Astrocyte of the spinal cord (primary cell): Measurements from ENCODE around the gene TMPRSS2.

Source experiments
- DNase-seq: peaks from one replicate; pipeline ENCODE4 v3.0.0; 2011; ENCODE audit warnings: low read depth, low spot score
- H3K4me3 ChIP-seq: 2 replicates; pipeline ENCODE4 v1.5.1; 2011; ENCODE audit warnings: low read depth, mild to moderate bottlenecking, low read length, moderate library complexity
- in situ Hi-C: cut with HindIII; loops from 2 replicates; pipeline ENCODE4 v1.10.0; 2017; ENCODE audit warnings: low sequenced_read_pairs
- TF ChIP-seq, protein P1 (sequence below): IDR thresholded peaks from 2 replicates; pipeline ENCODE4 v1.5.1; 2012; ENCODE audit warnings: low read depth, mild to moderate bottlenecking, low read length, inconsistent platforms

Gene TMPRSS2

DNA sequence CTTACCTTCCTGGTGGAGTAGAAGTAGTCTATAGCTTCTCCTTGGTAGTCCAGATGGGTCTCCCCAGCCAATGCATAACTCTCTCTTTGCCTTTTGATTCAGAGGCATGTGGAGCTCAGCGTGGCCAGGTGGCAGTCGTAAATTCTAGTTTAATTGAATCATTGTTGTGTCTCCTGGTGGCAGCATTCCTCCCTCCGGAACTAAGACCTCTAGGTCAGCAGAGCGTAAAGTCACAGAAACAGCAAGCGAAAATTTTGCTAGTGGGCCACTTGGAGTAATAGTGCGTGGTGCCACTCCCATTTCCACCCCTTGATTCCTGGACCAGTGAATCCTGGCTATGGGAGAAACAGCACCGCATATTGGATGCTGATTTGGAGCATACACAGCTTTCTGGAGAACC lies 3.9 kb upstream of the TMPRSS2 start:
- TF ChIP-seq, protein P1, sequence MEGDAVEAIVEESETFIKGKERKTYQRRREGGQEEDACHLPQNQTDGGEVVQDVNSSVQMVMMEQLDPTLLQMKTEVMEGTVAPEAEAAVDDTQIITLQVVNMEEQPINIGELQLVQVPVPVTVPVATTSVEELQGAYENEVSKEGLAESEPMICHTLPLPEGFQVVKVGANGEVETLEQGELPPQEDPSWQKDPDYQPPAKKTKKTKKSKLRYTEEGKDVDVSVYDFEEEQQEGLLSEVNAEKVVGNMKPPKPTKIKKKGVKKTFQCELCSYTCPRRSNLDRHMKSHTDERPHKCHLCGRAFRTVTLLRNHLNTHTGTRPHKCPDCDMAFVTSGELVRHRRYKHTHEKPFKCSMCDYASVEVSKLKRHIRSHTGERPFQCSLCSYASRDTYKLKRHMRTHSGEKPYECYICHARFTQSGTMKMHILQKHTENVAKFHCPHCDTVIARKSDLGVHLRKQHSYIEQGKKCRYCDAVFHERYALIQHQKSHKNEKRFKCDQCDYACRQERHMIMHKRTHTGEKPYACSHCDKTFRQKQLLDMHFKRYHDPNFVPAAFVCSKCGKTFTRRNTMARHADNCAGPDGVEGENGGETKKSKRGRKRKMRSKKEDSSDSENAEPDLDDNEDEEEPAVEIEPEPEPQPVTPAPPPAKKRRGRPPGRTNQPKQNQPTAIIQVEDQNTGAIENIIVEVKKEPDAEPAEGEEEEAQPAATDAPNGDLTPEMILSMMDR, result no peak
- DNase-seq, result no peak
- H3K4me3 ChIP-seq, result no peak overlapping the region
- in situ Hi-C loops, result no loop called here

- in situ Hi-C loops, result no loop called here
- DNase-seq, result no peak
- H3K4me3 ChIP-seq, result no peak overlapping the region
- TF ChIP-seq, protein P1, result no peak
Observed at GRCh38 chr21:41510500-41510899, 2.5 kb upstream of the TMPRSS2 start.

- in situ Hi-C loops, result no loop called here
- TF ChIP-seq, protein P1, result no peak
- no peak for DNase-seq
- H3K4me3 ChIP-seq, result no peak overlapping the region
Observed at GRCh38 chr21:41509733-41510132, 1.8 kb upstream of the TMPRSS2 start.

DNA sequence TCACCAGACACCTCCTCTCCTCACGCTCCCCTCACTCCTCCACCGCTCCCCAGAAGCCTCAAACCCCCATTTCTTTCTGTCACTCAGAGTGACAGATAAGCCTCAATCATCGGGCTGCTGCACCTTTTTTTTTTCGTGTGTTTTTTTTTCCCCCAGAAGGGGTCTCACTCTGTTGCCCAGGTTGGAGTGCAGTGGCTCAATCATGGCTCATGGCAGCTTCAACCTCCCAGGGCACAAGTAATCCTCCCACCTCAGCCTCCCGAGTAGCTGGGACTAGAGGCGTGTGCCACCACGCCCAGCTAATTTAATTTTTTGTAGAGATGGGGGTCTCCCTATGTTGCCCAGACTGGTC lies 1.2 kb upstream of the TMPRSS2 start:
- TF ChIP-seq, protein P1, result no peak
- H3K4me3 ChIP-seq, result no peak overlapping the region
- in situ Hi-C loops, result no loop called here
- DNase-seq, result no peak

DNA sequence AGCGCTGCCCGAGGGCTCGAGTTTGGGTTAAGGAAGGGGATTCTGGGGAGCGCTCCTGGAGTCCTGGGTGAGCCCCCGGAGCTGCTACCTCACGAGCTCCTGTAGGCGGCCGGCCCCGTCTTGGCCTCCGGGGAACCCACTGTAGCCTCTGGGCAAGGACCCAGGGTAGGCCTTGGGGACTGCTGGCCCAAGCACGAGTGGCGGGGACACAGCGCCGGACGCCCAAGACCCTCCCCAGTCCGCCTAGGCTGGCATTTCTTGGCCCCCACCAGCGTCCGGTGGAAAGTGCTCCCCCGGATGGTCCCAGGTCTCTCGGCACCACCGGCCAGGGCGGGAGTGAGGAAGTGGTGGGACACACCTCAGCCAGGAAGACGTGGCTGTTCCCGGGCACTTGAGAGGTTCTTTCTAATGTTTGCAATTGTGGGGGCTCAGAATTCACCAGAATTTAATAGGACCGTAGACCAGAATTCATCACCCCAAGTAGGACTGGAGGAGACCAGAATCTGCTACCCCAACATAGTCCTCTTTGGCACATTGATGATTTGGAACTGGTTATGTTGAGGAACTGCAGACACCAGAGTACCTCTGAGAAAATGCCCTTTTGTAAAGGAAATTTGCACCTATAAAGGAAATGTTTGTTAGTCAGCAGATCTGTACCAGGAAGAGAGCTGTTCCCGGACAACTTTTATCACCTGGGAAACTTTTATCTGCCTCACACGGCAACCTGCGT lies 622 bp upstream of the TMPRSS2 start:
- in situ Hi-C loops, result no loop called here
- TF ChIP-seq, protein P1, result no peak
- H3K4me3 ChIP-seq, result no peak overlapping the region
- DNase-seq, result no peak

DNA sequence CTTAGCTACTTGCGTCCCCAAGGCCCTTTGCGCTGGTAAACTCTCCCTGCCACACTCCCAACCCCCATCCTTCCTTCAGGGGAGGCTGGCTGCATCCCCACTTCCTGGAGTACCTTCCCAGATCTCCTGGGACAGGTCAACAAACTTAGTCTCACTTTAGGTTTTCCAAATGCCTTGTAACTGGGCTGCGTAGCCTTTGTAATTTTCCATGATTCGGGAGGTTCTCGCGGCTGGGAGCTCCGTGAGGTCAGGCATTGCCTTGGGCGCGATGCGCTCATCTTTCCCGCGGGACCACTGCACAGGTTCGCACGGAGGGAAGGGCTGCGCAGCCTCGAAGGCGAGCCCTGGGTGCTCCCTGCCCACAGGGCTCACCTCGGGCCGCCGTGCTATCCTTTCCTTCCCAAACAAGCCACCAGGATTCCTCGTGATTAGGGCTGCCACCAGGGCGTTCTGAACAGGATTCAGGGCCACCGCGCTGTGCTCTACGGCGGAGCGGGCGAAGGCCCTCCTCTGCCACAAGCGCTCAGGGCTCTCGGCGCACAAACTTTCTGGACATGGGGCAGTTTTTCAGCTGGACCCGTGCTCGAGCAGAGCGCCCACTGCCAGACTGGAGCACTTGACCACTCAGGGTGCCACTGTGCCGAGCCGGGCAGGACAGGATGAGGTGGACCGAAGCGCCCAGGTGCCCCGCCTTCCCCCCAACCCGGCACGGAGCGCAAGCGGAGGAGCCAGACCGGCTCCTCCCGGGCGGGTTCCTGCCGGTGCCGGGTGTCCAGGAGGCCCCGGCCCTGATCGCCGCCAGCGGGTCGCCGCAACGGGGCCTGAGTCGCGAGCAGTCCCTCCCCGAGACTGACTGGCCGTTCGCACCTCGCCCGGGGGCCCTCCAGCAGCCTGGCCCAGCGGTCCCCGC lies 1.1 kb downstream of the TMPRSS2 start:
- in situ Hi-C loops, result no loop called here
- no peak for DNase-seq
- TF ChIP-seq, protein P1, result no peak
- H3K4me3 ChIP-seq, result no peak overlapping the region
